Measurements from ENCODE around the gene MARK1. TPM values are rescaled to one million over a fixed set of nuclear protein-coding genes. Genes with fewer than 3 reads are reported as not detected.

Gene MARK1
- total and polyA plus RNA-seq, 9 of the 15 experiments (the other 6 are each of a cell fraction or from before 2014, with no cell fraction given), result not detected

GRCh38 chr1:220677251-220677650 is 149.3 kb downstream of the MARK1 start:
- CTCF ChIA-PET (ENCODE audit: low intra/inter-chr PET ratio), result no interaction called here
- Histone ChIP-seq H3K9me1 (ENCODE audit: control insufficient read depth, insufficient read depth, low read length) (no peaks in the 10 kb centered on the region), H3K4me1 (replicated peaks in 1 of 2; ENCODE audit: control insufficient read depth in 2 of 2, insufficient read depth in 2 of 2, low read length in 2 of 2) (no peaks in the 10 kb centered on the region), H4K20me1 (replicated peaks; ENCODE audit: control insufficient read depth, insufficient read depth, low read length) (no peaks in the 10 kb centered on the region), H3K27ac (ENCODE audit: extremely low read depth, low read depth, low read length) (no peak overlapping the region), H3K27me3 (ENCODE audit: control insufficient read depth in 2 of 2, insufficient read depth in 2 of 2, low read length in 2 of 2) (no peaks in the 10 kb centered on the region), H3K36me3 (ENCODE audit: control insufficient read depth, insufficient read depth, low read length) (no peaks in the 10 kb centered on the region), H3K79me2 (ENCODE audit: control insufficient read depth, insufficient read depth, low read length) (no peaks in the 10 kb centered on the region), H2AFZ (ENCODE audit: low read depth, low read length) (no peak overlapping the region), H3K4me3 (no peak overlapping the region), H3K9ac (ENCODE audit: insufficient read depth in 1 of 2, low read depth in 2 of 2, low read length in 2 of 2) (no peak overlapping the region), H3K4me2 (ENCODE audit: insufficient read depth, low read length) (no peak overlapping the region), H3K9me3 (replicated peaks; ENCODE audit: control insufficient read depth, insufficient read depth, low read depth, low read length) (no peaks in the 10 kb centered on the region)
- FAIRE-seq (no peak), DNase-seq (ENCODE audit: extremely low read depth in 1 of 4, low spot score in 3 of 4) (no peak), ATAC-seq (no peak)
- in situ Hi-C loops (cut with MboI), result no loop called here
- POLR2A ChIA-PET, result no interaction called here
- 0% methylated on average over 2 of the region's 2 CpGs for WGBS (ENCODE audit: insufficient coverage, low coverage, missing lambda C conversion rate)
- TF ChIP-seq POLR3A (IDR thresholded peaks at IDR 0.05; ENCODE audit: borderline replicate concordance, extremely low read depth, insufficient read depth, insufficient read length) (no peak), FOXM1 (IDR thresholded peaks at IDR 0.05; ENCODE audit: low read depth) (no peak), FOXM1 (CRISPR knock-in tag; IDR thresholded peaks at IDR 0.05; ENCODE audit: low read depth) (no peak), C11orf30 (IDR thresholded peaks at IDR 0.05; ENCODE audit: low read depth) (no peak), SAP30 (IDR thresholded peaks at IDR 0.05; ENCODE audit: borderline replicate concordance, insufficient read depth, low read depth, low read length, poor library complexity, severe bottlenecking) (no peak), NR3C1 (CRISPR knock-in tag; IDR thresholded peaks at IDR 0.05) (no peak), ZNF347 (CRISPR knock-in tag; IDR thresholded peaks at IDR 0.05; ENCODE audit: low read depth) (no peak), GABPB1 (CRISPR knock-in tag; IDR thresholded peaks at IDR 0.05) (no peak), UBTF (IDR thresholded peaks at IDR 0.05; ENCODE audit: borderline replicate concordance in 1 of 2, low read depth in 2 of 2, low read length in 2 of 2) (no peak), ETV6 (IDR thresholded peaks at IDR 0.05; ENCODE audit: borderline replicate concordance in 1 of 2, low read depth in 2 of 2, low read length in 1 of 2) (no peak), ETV6 (CRISPR knock-in tag; IDR thresholded peaks at IDR 0.05; ENCODE audit: borderline replicate concordance) (no peak), ZNF592 (IDR thresholded peaks at IDR 0.05) (no peak), THRAP3 (IDR thresholded peaks at IDR 0.05; ENCODE audit: borderline replicate concordance) (no peak), ILF3 (IDR thresholded peaks at IDR 0.05; ENCODE audit: borderline replicate concordance) (no peak), CHD1 (IDR thresholded peaks at IDR 0.05; ENCODE audit: low read length) (no peak), TAF7 (tag; IDR thresholded peaks at IDR 0.05) (no peak), JUND (IDR thresholded peaks at IDR 0.05; ENCODE audit: borderline replicate concordance, low read depth, low read length) (no peak), JUND (tag; IDR thresholded peaks at IDR 0.05; ENCODE audit: borderline replicate concordance, low read depth, low read length) (no peak)
- BruUV-seq (replicated peaks), result no TSS peak
- intact Hi-C loops (cut with micrococcal nuclease), result loop anchor here (10.0 kb wide), 1 partner anchor 758 kb away; no protein-coding TSS in a partner anchor

Measured in K562 (cell line).